AG10803 (cell line): ENCODE measurements around the gene ZFHX3.

Experiments used
- DNase-seq: peaks from one replicate; pipeline ENCODE4 v3.0.0; 2010; ENCODE audit warnings: low read depth
- H3K4me3 ChIP-seq: 2 replicates; pipeline ENCODE4 v1.5.1; 2011; ENCODE audit warnings: mild to moderate bottlenecking, low read length, control low read depth
- CTCF ChIP-seq: conservative IDR thresholded peaks from 2 replicates; pipeline ENCODE4 v1.5.1; 2011; ENCODE audit warnings: mild to moderate bottlenecking, low read length, control low read depth, inconsistent platforms

Gene ZFHX3

GRCh38 chr16:72876981-72877373 is 171.0 kb downstream of the ZFHX3 start:
- peak; percentile 54 for DNase-seq
- no peak overlapping the region for H3K4me3 ChIP-seq
- no peak for TF ChIP-seq CTCF

GRCh38 chr16:72876221-72876620 is 171.7 kb downstream of the ZFHX3 start:
- no peak for TF ChIP-seq CTCF
- DNase-seq = peak; percentile 75

GRCh38 chr16:72875291-72876031 is 172.5 kb downstream of the ZFHX3 start:
- no peak for TF ChIP-seq CTCF
- H3K4me3 ChIP-seq = no peak overlapping the region
- DNase-seq = no peak

More at GRCh38 chr16:72876221-72876620, 171.7 kb downstream of the ZFHX3 start:
- H3K4me3 ChIP-seq = no peak overlapping the region

GRCh38 chr16:72873853-72874252 is 174.1 kb downstream of the ZFHX3 start:
- no peak overlapping the region for H3K4me3 ChIP-seq
- no peak for DNase-seq
- no peak for TF ChIP-seq CTCF

GRCh38 chr16:72873044-72873443 is 174.9 kb downstream of the ZFHX3 start:
- H3K4me3 ChIP-seq = no peak overlapping the region
- TF ChIP-seq CTCF = no peak
- peak; percentile 25 for DNase-seq

GRCh38 chr16:72865835-72866234 is 182.1 kb downstream of the ZFHX3 start:
- TF ChIP-seq CTCF = no peak
- no peak for DNase-seq
- H3K4me3 ChIP-seq = no peak overlapping the region

- TF ChIP-seq CTCF = no peak
These were observed 182.7 kb downstream of the ZFHX3 start for GRCh38 chr16:72865258-72865657.

More at GRCh38 chr16:72865258-72865657, 182.7 kb downstream of the ZFHX3 start:
- no peak for DNase-seq
- H3K4me3 ChIP-seq = no peak overlapping the region
